Colonic mucosa (tissue), 4 donors: ENCODE measurements around the gene PDE6B. TPM values are rescaled to one million over a fixed set of nuclear protein-coding genes. Genes with fewer than 3 reads are reported as not detected.

Experiments
- DNase-seq: peaks from one replicate; pipeline ENCODE4 v3.0.0-alpha.2; 2020
- H3K27ac ChIP-seq: fragments of 200-600 bp; one replicate; pipeline ENCODE4 v1.8.0; 2021
- H3K27me3 ChIP-seq: fragments of 200-600 bp; one replicate; pipeline ENCODE4 v1.8.0; 2021
- H3K36me3 ChIP-seq: fragments of 200-600 bp; one replicate; pipeline ENCODE4 v1.8.0; 2021
- H3K4me1 ChIP-seq: fragments of 200-600 bp; one replicate; pipeline ENCODE4 v1.8.0; 2021; ENCODE audit warnings: mild to moderate bottlenecking
- H3K4me3 ChIP-seq: fragments of 200-600 bp; one replicate; pipeline ENCODE4 v1.8.0; 2021
- H3K9ac ChIP-seq, 2 donors: one replicate each; pipeline ENCODE4 v1.7.0; 2013; ENCODE audit warnings: control low read depth in 2 of 2, low read depth in 2 of 2, low read length in 2 of 2
- H3K9me3 ChIP-seq: fragments of 200-600 bp; one replicate; pipeline ENCODE4 v1.8.0; 2021
- intact Hi-C: fragments of 100-400 bp; cut with DNase I; formaldehyde crosslinking; loops from one replicate; pipeline ENCODE4 v1.14.1; 2022
- total RNA-seq, 2 donors: library from RNA; stranded (reverse); fragmentation: NEBNext Ultra II Directional in 1 of 2; extraction: Animal tissue kit (Norgen Biotek cat#: 25700) in 1 of 2; gene quantifications; one replicate each; pipeline ENCODE4 v1.2.1, GENCODE V29; 2021
- TF ChIP-seq, protein P1 (sequence below): fragments of 200-600 bp; IDR thresholded peaks from one replicate; pipeline ENCODE4 v1.8.0; 2022; ENCODE audit warnings: antibody characterized with exemption, mild to moderate bottlenecking
- donor health status: healthy.
- donor health status: DM: no; HTN: no; CAD: no.
- donor health status: DM: no; HTN: no; CAD: no.

PDE6B gene
- total RNA-seq, 2 donors from 2014 or later, result 1.2 to 2.3 TPM

- no peaks in the 10 kb centered on the region for H3K36me3 ChIP-seq
- H3K4me1 ChIP-seq, result no peaks in the 10 kb centered on the region
- intact Hi-C loops, result no loop called here
- peaks cover 14% of the 10 kb centered on the region for H3K27me3 ChIP-seq
- TF ChIP-seq, protein P1, sequence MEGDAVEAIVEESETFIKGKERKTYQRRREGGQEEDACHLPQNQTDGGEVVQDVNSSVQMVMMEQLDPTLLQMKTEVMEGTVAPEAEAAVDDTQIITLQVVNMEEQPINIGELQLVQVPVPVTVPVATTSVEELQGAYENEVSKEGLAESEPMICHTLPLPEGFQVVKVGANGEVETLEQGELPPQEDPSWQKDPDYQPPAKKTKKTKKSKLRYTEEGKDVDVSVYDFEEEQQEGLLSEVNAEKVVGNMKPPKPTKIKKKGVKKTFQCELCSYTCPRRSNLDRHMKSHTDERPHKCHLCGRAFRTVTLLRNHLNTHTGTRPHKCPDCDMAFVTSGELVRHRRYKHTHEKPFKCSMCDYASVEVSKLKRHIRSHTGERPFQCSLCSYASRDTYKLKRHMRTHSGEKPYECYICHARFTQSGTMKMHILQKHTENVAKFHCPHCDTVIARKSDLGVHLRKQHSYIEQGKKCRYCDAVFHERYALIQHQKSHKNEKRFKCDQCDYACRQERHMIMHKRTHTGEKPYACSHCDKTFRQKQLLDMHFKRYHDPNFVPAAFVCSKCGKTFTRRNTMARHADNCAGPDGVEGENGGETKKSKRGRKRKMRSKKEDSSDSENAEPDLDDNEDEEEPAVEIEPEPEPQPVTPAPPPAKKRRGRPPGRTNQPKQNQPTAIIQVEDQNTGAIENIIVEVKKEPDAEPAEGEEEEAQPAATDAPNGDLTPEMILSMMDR, result no peak
- DNase-seq, result no peak
- no peak overlapping the region for H3K4me3 ChIP-seq
- no peak overlapping the region for H3K9ac ChIP-seq
- no peaks in the 10 kb centered on the region for H3K9me3 ChIP-seq
- no peak overlapping the region for H3K27ac ChIP-seq
These were observed 24.5 kb downstream of the PDE6B start for GRCh38 chr4:649751-650310.

GRCh38 chr4:650461-650860 is 25.1 kb downstream of the PDE6B start:
- intact Hi-C loops, result no loop called here
- TF ChIP-seq, protein P1, result no peak
- H3K9ac ChIP-seq, result no peak overlapping the region
- no peak overlapping the region for H3K4me3 ChIP-seq
- no peaks in the 10 kb centered on the region for H3K36me3 ChIP-seq
- peaks cover 14% of the 10 kb centered on the region for H3K27me3 ChIP-seq
- DNase-seq, result no peak
- no peaks in the 10 kb centered on the region for H3K9me3 ChIP-seq
- H3K27ac ChIP-seq, result no peak overlapping the region
- no peaks in the 10 kb centered on the region for H3K4me1 ChIP-seq

GRCh38 chr4:650951-651883 is 25.8 kb downstream of the PDE6B start:
- no peak overlapping the region for H3K9ac ChIP-seq
- no peaks in the 10 kb centered on the region for H3K9me3 ChIP-seq
- no peak overlapping the region for H3K27ac ChIP-seq
- peaks cover 14% of the 10 kb centered on the region for H3K27me3 ChIP-seq
- no peaks in the 10 kb centered on the region for H3K4me1 ChIP-seq
- no peak overlapping the region for H3K4me3 ChIP-seq
- TF ChIP-seq, protein P1, result no peak
- DNase-seq, result no peak
- H3K36me3 ChIP-seq, result no peaks in the 10 kb centered on the region
- intact Hi-C loops, result no loop called here

GRCh38 chr4:651884-652642 is 26.7 kb downstream of the PDE6B start:
- intact Hi-C loops, result no loop called here
- DNase-seq, result no peak

More at GRCh38 chr4:651884-652642, 26.7 kb downstream of the PDE6B start:
- Histone ChIP-seq H3K4me3 (no peak overlapping the region), H3K4me1 (no peaks in the 10 kb centered on the region), H3K27me3 (peaks cover 14% of the 10 kb centered on the region), H3K27ac (no peak overlapping the region), H3K36me3 (no peaks in the 10 kb centered on the region), H3K9me3 (no peaks in the 10 kb centered on the region), H3K9ac (no peak overlapping the region)
- TF ChIP-seq, protein P1, result no peak
